Activated CD8-positive, alpha-beta memory T cell treated with anti-CD3 and anti-CD28 coated beads for 48 hours (primary cell): ENCODE measurements around the gene PTPRE.

Experiments
- DNase-seq, 3 experiments: peaks; one replicate each; pipeline ENCODE4 v3.0.0-alpha.2; 2020; ENCODE audit warnings: low read depth in 2 of 3, low spot score in 2 of 3

PTPRE gene

DNA sequence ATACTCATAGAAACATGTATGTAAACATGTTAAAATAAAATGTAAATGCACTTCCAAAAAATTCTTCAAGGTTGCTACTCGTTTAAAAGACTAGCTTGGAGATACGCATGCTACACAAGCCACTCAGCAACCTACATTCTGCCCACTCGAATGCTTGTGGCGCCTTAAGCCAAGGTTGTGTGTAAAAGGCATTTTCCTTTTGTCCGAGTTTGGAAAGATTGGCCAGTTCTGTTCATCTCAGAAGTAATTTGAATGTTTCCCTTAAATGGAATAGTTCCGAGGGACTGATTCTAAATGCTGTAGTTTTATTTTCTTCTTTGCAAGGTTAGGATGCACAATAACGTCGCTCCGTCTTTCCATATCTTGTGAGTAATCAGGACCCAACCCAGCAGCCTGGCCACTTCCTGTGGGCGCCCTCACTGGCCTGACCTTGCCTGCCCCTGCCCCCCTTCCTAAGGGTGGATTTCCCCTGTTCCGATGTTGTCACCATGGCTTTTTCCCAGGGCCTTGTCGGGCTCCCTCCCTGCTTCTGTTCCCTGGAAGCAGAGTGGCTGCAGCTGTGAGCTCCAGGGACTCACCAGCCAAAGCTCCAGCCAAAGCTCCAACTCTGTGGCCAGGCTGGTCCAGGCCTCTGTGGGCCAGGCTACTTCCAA, 70.6 kb downstream of the PTPRE start:
- no peak for DNase-seq

DNA sequence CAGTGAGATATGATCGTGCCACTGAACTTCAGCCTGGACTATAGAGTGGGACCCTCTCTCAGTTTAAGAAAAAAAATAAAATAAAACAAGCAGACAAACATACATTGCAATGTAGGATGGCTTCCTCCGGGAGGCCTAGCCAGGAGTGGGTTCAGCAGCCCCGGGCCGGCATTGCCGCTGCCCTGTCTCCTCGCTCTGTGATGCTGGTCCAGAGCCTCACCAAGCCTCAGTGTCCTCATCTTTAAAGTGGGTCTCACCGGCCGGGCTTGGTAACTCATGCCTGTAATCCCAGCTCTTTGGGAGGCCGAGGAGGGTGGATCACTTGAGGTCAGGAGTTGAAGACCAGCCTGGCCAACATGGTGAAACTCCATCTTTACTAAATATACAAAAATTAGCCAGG, 71.6 kb downstream of the PTPRE start:
- DNase-seq, result no peak

DNA sequence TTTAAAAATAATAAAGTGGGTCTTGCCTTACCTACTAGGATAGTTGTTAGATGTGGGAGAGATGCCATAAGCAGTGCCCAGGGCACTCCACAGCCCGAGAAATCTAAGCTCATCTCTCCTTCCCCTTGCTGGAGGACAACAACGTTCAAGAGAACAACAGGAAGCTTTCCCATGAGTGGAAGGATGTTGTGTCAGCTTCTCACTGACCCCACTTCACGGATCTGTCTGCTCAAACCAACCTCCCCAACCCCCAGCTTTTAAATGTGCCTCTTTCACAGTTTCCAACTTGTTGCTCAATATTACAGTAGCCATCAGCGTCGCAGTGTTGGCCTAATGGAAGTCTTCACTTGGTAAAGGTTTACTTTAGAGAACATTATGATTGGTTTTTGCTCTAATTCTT, 72.1 kb downstream of the PTPRE start:
- no peak for DNase-seq

DNA sequence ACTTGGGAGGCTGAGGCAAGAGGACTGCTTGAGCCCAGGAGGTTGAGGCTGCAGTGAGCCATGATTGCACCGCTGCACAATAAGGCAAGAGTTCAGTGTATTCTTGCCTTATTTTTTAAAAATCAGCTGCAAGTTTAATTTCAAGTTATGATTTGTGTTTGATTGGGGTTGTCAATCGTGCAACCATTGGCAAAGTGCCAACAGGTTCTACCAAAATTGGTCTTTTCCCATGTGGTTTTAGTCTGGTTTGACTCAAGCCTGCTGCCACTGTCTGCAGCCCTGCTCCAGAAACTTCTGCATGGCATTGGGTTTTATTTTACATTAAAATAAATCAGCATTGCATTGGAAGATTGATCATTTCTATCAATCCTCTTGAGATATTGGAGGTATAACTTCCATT, 72.7 kb downstream of the PTPRE start:
- no peak for DNase-seq

- no peak for DNase-seq
Observed at GRCh38 chr10:127980898-127981297, 74.0 kb downstream of the PTPRE start.

GRCh38 chr10:127982601-127983000, 75.7 kb downstream of the PTPRE start:
- no peak for DNase-seq

DNA sequence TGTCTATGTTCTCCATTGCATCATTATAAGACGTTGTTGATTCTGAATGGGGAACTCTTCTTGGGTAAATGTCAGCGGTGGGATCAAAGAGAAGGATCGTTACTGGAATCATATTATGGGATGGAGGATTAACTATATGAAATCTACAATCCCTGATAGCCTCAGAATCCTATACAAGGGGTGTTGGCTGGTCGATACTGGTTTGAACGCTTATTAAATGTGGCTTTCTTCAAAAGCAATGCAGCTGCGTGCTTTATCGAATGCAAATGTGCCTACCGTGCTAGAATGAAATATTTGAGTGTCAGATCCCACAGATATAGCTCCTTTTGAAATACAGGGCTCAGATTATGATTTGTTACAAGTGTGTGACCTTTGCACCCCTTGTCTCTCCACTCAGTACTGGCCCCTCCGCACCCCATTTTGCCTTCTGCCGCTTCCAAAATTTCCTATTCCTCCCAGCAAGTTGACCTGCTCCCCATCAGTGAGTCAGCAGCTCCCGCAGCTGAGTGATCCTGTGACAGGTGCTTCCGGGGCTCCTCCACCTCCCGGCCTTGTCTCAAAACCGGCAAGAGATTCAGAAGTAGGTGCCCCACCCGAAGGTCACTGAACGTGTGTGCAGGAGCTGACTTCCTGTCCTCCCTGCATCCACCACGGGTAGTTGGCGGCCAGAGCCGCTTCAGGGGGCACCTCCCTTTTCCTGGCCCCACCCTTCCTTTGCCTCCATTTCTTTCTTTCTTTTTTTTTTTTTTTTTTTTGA, 76.6 kb downstream of the PTPRE start:
- no peak for DNase-seq

GRCh38 chr10:127984945-127985344, 78.0 kb downstream of the PTPRE start:
- no peak for DNase-seq

DNA sequence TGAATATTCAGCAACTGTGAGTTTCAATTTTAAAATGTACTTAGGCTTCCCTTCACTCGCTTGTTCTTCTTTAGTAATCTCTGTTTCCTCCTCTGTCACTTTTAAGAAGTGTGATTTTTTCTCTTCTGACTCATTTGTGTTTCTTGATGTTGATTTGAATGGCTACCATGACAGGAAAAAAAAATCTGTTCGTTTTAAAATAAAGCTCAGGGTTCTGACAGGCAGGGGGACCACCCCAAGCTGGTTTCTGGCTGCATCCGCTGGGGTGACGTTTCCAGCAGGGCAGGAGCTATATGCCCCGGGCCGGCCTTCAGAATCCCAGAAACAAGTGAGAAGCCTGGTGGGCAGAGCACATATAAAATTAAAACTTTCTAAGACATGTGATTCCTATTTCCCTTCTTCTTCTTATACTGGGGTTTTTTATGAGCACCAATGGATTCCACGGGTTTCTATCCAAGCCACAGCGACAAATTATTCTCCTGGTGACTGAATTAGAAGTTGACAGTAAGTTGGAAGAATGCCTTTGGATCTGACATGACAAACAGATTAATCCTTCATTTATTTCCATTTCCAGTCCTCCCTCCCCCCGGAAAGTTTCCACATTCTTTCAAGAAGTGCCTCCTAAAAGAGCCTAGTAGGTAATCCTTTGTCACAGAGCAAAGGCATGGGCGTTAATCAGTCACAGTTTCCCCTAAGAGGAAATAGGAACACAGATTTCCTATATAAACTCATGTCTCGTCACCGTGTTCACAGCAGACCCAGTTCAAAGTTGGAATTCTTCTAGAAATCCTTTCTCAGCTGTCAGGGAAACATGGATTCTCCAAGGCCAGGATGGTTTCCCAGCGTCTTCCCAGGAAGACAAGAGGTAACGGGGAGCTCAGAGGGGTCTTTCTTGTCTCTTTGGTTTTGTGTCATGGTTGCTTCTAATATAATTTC, 79.9 kb downstream of the PTPRE start:
- no peak for DNase-seq

GRCh38 chr10:127987467-127988380, 80.8 kb downstream of the PTPRE start:
- DNase-seq, result no peak

GRCh38 chr10:127989481-127990012, 82.6 kb downstream of the PTPRE start:
- DNase-seq, result no peak

DNA sequence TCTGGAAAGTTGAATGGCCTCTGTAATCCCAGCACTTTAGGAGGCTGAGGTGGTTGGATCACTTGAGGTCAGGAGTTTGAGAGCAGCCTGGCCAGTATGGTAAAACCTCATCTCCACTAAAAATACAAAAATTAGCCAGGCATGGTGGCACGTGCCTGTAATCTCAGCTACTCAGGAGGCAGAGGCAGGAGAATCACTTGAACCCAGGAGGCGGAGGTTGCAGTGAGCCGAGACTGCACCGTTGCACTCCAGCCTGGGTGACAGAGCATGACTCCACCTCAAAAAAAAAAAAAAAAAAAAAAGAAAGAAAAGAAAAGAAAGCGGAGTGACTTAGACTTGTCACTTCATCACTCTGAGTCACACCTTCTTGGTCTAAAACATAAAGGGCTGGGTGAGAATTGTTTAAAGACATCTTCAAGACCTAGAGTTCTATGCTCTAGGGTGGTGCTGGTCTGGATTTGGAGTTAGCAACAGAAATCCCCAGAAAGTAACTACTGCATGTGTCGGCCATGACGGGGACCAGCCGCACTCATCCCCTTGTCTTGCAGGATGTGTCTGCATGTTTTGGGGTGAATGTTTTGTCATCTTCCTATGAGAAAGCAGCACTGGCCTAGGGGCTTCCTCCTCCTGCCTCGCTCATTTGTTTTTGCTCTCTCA, 83.4 kb downstream of the PTPRE start:
- peak in 1 of 3 experiments; percentile 18 for DNase-seq

GRCh38 chr10:127990846-127991542, 84.1 kb downstream of the PTPRE start:
- peak in 1 of 3 experiments; percentile 12 for DNase-seq

GRCh38 chr10:127991543-127992255, 84.8 kb downstream of the PTPRE start:
- no peak for DNase-seq

- DNase-seq, result no peak
Observed at GRCh38 chr10:127992376-127992775, 85.5 kb downstream of the PTPRE start.

- DNase-seq, result no peak
Observed at GRCh38 chr10:127993056-127993690, 86.3 kb downstream of the PTPRE start.

DNA sequence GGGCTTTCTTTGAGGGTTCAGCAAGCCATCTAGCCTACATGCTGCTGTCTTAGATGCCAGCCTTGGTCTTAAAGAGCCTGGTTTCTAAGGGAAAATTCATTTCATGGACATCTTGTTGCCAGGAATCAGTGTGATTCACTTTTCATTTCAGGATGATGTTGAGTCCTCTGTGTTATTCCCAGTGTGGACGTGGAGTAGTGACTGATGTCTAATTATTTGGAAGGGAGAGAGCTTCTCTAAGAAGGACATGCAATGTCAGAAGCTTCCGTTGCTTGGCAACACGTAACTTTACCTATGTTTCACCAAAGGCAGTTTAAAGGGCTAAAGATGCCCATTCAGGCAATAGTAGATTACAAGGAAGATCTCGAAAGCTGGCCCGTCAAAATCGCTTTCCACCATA, 89.0 kb downstream of the PTPRE start:
- no peak for DNase-seq

- no peak for DNase-seq
Observed at GRCh38 chr10:127996586-127996985, 89.7 kb downstream of the PTPRE start.
